Central memory CD8-positive, alpha-beta T cell (primary cell): Measurements from ENCODE around the gene IFT122.
"Not testable (repeated sequence)": the region's sequence is repeated elsewhere in the genome, so short reads cannot be mapped to it uniquely, and the experiment has no call there.

Experiments used
- ATAC-seq: fragments of 150-1000 bp; cut with Tn5 transposase; replicated peaks from 2 replicates; pipeline ENCODE4 v1.10.0; 2022; ENCODE audit warnings: mild to moderate bottlenecking, moderate FRiP score, moderate number of reproducible peaks; ENCODE audit not compliant: poor library complexity, severe bottlenecking; ENCODE audit errors: extremely low read depth
- DNase-seq, 2 donors: peaks; one replicate each; pipeline ENCODE4 v3.0.0; 2021; ENCODE audit warnings: low spot score in 2 of 2
- H3K27ac Mint-ChIP-seq: one replicate; pipeline ENCODE4 v1.8.0; 2022; ENCODE audit warnings: low read depth, mild to moderate bottlenecking, moderate library complexity, mixed read lengths
- H3K27me3 Mint-ChIP-seq: one replicate; pipeline ENCODE4 v1.8.0; 2022; ENCODE audit warnings: mixed read lengths
- H3K36me3 Mint-ChIP-seq: one replicate; pipeline ENCODE4 v1.8.0; 2022; ENCODE audit warnings: mild to moderate bottlenecking, moderate library complexity, mixed read lengths; ENCODE audit not compliant: insufficient read depth
- H3K4me1 Mint-ChIP-seq: one replicate; pipeline ENCODE4 v1.8.0; 2022; ENCODE audit warnings: mixed read lengths
- H3K4me3 Mint-ChIP-seq: one replicate; pipeline ENCODE4 v1.8.0; 2022; ENCODE audit warnings: mild to moderate bottlenecking, moderate library complexity, mixed read lengths
- H3K9me3 Mint-ChIP-seq: one replicate; pipeline ENCODE4 v1.8.0; 2022; ENCODE audit warnings: mixed read lengths

The IFT122 gene

DNA sequence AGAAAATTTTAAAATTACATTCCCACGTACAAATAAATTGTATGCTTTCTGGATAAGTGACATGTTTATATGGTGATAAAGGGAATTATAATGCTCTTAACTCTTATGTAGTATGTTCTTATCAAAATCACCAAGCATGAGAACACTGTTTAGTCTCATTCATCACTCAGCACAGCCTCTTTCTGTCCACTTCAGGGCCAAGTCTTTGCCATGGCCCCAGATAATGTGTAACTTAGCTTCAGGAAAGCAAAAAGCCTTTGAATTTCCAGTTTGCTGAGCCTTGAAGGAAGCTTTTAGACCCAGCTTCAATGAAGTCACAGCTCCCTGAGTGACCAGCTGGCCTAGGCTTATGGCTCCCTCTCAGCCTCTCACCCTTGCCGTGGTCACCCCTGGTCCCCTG lies 57.9 kb downstream of the IFT122 start:
- not testable (repeated sequence) for H3K27me3 Mint-ChIP-seq, ATAC-seq, H3K36me3 Mint-ChIP-seq, DNase-seq, H3K9me3 Mint-ChIP-seq, H3K4me1 Mint-ChIP-seq, H3K4me3 Mint-ChIP-seq
- H3K27ac Mint-ChIP-seq, result peak overlapping the region; percentile 38

DNA sequence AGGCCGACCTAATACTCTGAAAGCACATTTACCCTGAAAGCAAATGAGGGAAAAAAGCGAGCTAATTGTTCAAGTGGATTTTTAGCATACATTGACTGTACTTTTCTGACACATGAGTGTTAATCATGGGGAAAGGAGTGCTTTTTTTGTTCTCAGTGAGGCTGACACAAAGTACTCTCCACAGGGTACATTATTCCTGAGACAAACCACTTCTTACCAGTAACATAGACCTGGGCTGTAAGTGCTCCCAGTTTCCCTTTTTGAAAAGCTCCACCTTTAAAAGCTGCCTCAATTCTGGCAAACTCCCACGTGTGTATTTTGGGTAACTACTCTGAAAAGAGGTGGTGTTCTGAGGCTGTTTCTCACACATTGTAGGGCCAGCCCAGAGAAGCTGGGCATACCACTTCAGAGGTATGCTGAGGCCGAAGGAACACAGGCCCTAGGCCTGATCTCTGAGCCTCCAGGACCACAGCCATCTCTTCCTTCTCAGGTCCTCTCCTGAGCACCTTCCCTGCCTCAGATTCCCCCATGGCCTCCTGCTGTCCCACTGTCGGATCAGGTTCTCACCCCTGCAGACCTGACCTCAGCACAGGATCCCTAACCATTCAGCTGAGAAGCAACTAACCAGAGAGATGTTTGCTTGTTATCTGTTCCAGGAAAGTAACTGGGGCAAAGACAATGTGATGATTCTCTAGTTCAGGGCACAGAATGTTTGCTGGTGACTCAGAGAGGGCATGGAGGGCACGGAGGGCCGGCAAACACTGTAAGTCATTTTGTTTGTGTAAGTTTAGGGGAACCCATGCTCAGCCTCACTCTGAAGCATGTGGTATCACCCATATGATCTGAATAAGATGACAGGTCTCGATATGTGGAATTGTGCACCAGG lies 58.8 kb downstream of the IFT122 start:
- H3K36me3 Mint-ChIP-seq, DNase-seq, ATAC-seq, H3K27ac Mint-ChIP-seq, H3K4me1 Mint-ChIP-seq, H3K4me3 Mint-ChIP-seq, H3K9me3 Mint-ChIP-seq, H3K27me3 Mint-ChIP-seq: not testable (repeated sequence)

DNA sequence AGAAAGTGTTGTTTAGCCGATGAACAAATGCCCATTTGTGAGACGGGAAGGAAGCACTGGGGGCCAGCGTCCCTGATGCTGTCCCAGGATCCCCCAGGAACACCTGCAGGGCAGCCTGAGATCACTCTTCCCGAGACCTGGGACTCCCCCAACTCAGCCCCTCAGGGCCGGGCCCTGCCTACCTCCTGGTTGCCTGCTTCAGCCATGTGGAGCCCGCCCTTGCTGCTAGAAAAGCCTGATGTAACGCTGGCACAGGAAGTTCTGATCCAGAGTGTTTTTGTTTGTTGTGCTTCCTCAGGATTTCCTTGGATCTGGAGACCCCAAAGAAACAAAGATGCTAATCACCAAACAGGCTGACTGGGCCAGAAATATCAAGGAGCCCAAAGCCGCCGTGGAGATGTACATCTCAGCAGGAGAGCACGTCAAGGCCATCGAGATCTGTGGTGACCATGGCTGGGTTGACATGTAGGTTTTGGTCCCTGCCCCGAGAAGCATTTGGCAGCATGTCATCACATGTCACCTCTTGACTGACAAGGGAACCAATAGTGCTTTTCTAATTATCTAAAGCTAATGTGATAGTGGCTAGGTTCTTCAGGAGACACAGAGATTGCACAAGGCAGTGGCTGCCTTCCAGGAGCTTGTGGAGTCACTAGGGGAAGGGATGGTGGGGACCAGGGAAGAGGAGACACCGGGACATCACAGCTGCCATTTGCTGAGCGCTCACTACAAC lies 59.7 kb downstream of the IFT122 start:
- not testable (repeated sequence) for ATAC-seq, H3K36me3 Mint-ChIP-seq, H3K27me3 Mint-ChIP-seq, H3K27ac Mint-ChIP-seq, H3K4me1 Mint-ChIP-seq, H3K9me3 Mint-ChIP-seq, DNase-seq, H3K4me3 Mint-ChIP-seq

DNA sequence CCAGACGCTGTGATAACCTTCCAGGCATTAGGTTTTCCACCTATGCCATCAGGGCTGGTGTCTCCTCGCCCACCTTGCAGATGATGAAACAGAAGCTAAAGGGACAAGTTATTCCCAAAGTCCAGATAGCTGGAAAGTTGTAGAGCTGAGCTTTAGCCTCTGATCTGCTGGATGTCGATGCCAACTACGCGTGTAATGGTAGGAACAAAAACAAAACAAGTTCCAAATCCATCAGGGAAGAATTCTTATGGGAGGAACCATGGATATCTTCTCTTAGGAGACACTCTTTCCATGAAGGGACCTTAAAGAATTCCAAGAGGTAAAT lies 60.3 kb downstream of the IFT122 start:
- H3K4me1 Mint-ChIP-seq, result no peaks in the 10 kb centered on the region
- peaks cover 7% of the 10 kb centered on the region for H3K36me3 Mint-ChIP-seq
- no peaks in the 10 kb centered on the region for H3K27me3 Mint-ChIP-seq
- H3K4me3 Mint-ChIP-seq, result no peak overlapping the region
- ATAC-seq (no peak), DNase-seq (no peak)
- no peaks in the 10 kb centered on the region for H3K9me3 Mint-ChIP-seq
- H3K27ac Mint-ChIP-seq, result no peak overlapping the region

DNA sequence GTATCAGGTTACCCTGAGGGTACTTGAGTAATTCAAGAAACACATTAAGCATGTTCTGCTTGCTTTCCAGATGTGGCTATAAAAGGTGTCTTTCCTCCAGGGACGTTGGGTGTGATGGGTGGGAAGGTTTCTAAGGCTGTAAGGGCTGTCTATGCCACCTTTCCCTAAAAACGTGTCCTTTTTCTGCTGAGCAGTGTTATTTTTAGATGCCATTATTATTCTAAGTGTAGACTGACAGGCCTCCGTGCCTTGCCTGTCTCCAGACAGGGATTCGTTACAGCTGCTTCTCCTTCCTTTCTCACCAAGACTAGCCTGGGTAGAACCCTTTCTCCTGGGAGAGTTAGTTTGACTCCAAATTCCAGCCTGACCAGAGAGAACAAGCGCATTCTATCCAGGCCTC lies 61.6 kb downstream of the IFT122 start:
- Mint-ChIP-seq H3K4me3 (no peak overlapping the region), H3K27me3 (no peaks in the 10 kb centered on the region), H3K4me1 (no peaks in the 10 kb centered on the region), H3K27ac (no peak overlapping the region), H3K36me3 (peaks cover 7% of the 10 kb centered on the region), H3K9me3 (no peaks in the 10 kb centered on the region)
- ATAC-seq, result no peak
- no peak for DNase-seq

DNA sequence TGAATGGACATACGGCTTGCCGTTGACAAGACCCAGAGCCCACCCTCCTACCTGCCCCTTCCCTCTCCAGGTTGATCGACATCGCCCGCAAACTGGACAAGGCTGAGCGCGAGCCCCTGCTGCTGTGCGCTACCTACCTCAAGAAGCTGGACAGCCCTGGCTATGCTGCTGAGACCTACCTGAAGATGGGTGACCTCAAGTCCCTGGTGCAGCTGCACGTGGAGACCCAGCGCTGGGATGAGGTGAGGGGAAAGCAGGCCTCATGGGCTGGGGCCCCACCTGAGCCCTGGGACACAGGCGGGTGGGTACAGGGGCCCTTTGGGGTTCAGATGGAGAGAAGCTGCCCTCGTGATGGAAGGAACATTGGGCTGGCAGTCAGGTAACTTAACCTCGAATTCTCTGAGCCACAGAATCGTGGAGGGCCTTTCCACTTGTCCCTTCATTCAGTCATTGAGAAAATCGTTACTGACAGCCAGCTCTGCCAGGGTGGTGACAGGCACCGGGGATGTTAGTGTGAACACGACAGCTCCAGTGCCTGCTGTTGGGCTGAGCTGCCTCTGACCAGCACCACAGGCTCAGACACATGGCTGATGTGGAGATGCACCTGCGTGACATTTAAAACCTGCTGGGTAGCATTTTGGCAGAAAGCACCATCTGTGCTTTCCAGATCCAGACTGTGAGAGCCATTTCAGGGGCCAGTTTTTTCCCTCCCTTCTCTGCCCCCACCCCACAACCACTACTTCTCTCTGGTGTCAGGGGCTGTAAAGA lies 62.8 kb downstream of the IFT122 start:
- Mint-ChIP-seq H3K27me3 (no peaks in the 10 kb centered on the region), H3K4me1 (no peaks in the 10 kb centered on the region), H3K27ac (no peak overlapping the region), H3K36me3 (peaks cover 5% of the 10 kb centered on the region), H3K4me3 (no peak overlapping the region), H3K9me3 (no peaks in the 10 kb centered on the region)
- no peak for DNase-seq
- no peak for ATAC-seq

DNA sequence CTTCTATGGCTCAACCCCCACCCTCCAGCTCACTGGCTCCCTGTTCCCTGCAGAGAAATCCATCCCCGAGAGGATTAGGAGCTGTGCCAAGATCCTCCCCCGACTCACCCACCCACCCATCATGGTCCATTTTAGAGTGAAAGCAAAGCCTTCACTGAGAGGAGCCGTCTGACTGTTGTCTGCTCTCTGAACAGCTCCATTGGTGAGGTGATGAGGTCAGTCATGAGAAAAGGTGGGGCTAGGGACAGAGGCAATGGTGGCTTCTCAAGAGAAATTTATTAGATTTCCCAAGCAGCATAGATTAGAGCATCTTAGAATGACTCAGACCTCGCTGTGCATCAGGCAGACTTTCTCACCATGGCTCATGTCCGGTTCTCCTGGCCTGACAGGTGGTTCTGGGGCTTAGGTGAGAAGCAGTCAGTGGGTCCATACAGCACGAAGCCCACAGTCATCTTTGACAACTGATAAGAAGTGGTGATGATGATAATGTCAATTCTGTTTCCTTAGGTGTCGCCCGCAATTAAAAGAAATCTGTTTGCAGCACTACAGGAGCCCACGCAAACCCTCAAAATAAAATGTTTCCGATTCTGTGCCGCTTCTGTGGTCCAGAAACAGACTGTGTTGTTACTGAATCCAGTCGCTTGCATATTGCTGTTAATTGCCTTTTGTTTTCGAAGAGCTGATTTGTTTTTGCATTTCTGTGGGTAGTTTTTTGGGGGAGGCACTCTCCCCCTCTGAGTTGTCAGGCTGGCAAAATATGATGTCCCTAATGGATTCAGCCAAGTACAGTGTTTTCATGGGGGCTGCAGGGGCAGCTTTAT lies 63.7 kb downstream of the IFT122 start:
- Mint-ChIP-seq H3K36me3 (peaks cover 5% of the 10 kb centered on the region), H3K27ac (no peak overlapping the region), H3K9me3 (no peaks in the 10 kb centered on the region), H3K4me3 (no peak overlapping the region), H3K27me3 (no peaks in the 10 kb centered on the region), H3K4me1 (no peaks in the 10 kb centered on the region)
- DNase-seq (no peak), ATAC-seq (no peak)

DNA sequence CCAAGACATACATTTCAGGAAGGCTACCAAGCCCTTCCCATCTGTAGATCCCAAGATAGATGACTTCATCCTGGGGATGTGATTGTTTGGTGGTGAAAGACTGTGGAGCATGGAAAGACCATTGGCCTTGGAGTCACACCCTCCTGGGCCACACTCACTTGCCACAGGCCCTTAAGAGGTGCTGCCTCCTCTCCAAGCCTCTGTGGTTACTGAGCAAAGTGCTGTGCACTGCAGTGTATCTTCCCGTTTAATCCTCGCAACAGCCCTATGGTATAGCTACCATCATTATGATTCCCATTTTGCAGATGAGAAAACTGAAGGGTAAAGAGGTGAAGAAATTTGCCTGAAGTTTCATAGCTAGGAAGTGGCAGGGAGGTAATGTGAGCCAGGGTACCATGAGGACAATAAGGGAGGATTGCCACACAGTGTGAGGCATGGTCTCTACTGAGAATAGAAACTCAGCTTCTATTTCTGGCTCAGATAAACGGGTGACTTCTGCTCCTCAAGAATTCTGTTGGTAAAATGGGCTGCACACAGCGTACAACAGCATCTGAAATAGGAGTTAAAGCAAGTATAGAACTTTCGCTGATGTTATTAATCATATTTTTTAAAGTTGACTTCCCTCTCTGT lies 64.6 kb downstream of the IFT122 start:
- H3K4me1 Mint-ChIP-seq, result no peaks in the 10 kb centered on the region
- ATAC-seq, result no peak
- no peaks in the 10 kb centered on the region for H3K9me3 Mint-ChIP-seq
- no peak for DNase-seq
- H3K27ac Mint-ChIP-seq, result no peak overlapping the region
- H3K27me3 Mint-ChIP-seq, result no peaks in the 10 kb centered on the region
- H3K4me3 Mint-ChIP-seq, result no peak overlapping the region
- peaks cover 3% of the 10 kb centered on the region for H3K36me3 Mint-ChIP-seq

DNA sequence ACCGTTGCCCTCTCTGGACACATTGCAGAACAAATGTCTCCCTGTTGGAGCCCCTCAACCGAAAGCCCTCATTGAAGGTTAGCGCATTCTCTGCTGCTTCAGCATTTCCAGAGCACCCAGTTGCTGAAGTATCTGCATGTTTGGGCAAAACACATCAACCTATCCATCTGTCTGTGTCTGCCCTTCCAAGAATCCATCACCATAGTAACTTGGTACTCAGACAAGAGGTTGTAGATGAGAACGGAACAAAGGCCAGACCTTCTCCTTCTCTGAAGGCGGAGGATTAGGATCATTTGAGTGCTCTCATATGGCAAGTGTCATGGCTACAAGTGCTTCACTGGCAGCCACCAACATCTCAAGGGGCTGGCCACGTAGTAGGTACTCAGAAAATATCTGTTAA lies 65.3 kb downstream of the IFT122 start:
- H3K27me3 Mint-ChIP-seq, result no peaks in the 10 kb centered on the region
- no peak for DNase-seq
- peaks cover 3% of the 10 kb centered on the region for H3K36me3 Mint-ChIP-seq
- no peaks in the 10 kb centered on the region for H3K4me1 Mint-ChIP-seq
- no peak overlapping the region for H3K27ac Mint-ChIP-seq
- no peaks in the 10 kb centered on the region for H3K9me3 Mint-ChIP-seq
- ATAC-seq, result no peak
- no peak overlapping the region for H3K4me3 Mint-ChIP-seq

DNA sequence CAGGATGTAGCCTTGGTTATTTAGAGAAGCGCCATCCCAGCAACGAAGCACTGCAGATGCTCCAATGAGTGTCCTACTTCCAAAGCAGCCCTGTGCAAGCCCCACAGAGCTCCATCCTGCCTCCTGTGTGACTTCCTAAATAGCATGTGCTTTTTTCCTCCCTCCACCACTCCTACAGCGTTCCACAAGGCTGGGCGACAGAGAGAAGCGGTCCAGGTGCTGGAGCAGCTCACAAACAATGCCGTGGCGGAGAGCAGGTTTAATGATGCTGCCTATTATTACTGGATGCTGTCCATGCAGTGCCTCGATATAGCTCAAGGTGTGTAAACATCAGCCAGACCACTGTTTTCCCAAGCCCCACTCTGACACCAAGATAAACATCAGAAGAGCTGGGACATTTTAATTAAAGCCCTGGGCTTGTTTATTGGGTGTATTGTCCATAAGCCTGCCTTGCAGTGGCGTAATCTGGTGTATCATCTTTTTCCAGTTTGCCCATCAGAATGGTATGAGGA lies 66.3 kb downstream of the IFT122 start:
- no peak for DNase-seq
- H3K4me1 Mint-ChIP-seq, result peaks cover 9% of the 10 kb centered on the region
- H3K9me3 Mint-ChIP-seq, result no peaks in the 10 kb centered on the region
- H3K27ac Mint-ChIP-seq, result no peak overlapping the region
- H3K4me3 Mint-ChIP-seq, result no peak overlapping the region
- H3K36me3 Mint-ChIP-seq, result no peaks in the 10 kb centered on the region
- ATAC-seq, result no peak
- H3K27me3 Mint-ChIP-seq, result no peaks in the 10 kb centered on the region

DNA sequence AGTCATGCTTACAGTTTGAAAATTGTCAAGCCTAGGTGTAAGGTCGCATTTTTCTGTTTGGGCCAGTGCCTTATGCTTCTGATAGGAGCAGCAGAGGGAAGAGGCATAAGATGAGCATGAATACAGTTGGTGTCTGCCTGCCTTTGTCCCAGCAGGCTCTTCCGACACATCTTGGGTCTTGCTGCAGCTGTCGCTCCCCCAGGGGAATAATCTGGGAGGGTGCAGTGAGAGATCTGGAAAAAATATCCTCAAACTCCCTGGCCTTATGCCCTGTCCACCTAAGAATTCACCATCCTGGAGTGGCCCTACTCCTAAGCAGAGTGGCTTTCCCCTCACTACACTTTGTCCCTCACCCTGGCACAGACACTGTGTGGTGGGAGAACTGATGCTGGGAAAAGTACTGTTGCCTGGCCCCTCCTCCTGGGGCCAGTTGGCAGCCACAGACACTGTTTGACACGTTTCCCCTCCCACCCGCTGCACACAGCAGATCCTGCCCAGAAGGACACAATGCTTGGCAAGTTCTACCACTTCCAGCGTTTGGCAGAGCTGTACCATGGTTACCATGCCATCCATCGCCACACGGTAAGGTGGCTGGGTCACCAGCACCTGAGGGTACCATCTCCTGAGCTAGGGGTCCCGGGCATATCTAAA lies 67.3 kb downstream of the IFT122 start:
- H3K4me1 Mint-ChIP-seq, result peaks cover 17% of the 10 kb centered on the region
- H3K27ac Mint-ChIP-seq, result no peak overlapping the region

More for the DNA sequence above, 67.3 kb downstream of the IFT122 start:
- no peak for DNase-seq
- ATAC-seq, result no peak
- Mint-ChIP-seq H3K27me3 (no peaks in the 10 kb centered on the region), H3K4me3 (no peak overlapping the region), H3K9me3 (no peaks in the 10 kb centered on the region), H3K36me3 (no peaks in the 10 kb centered on the region)
